HL-60 (cell line): ENCODE measurements around the gene CRYGD.

ENCODE experiments used
- DNase-seq, 2 experiments: peaks; one replicate each; pipeline ENCODE4 v3.0.0-alpha.2; 2010 to 2020; ENCODE audit warnings: low read depth in 1 of 2, low spot score in 1 of 2
- H3K27ac ChIP-seq: fragments of 250-450 bp; sonication (Bioruptor Pico); replicated peaks from 2 replicates; pipeline ENCODE4 v1.5.1; 2020; ENCODE audit warnings: mild to moderate bottlenecking, moderate library complexity
- H3K27me3 ChIP-seq: fragments of 250-450 bp; sonication (Bioruptor Pico); 2 replicates; pipeline ENCODE4 v1.5.1; 2021; ENCODE audit warnings: mild to moderate bottlenecking, moderate library complexity; ENCODE audit not compliant: insufficient read depth, poor library complexity, severe bottlenecking
- H3K4me3 ChIP-seq: replicated peaks from 2 replicates; pipeline ENCODE4 v1.5.1; 2011; ENCODE audit warnings: mild to moderate bottlenecking, control low read depth, low read length; ENCODE audit not compliant: insufficient read depth
- GABPA ChIP-seq: IDR thresholded peaks from 2 replicates; pipeline ENCODE4 v1.6.1; 2012; ENCODE audit warnings: low read depth
- POLR2AphosphoS5 ChIP-seq: IDR thresholded peaks from 2 replicates; pipeline ENCODE4 v1.6.1; 2012; ENCODE audit warnings: low read depth
- SPI1 ChIP-seq: IDR thresholded peaks from 2 replicates; pipeline ENCODE4 v1.6.1; 2012; ENCODE audit warnings: low read depth, mild to moderate bottlenecking, borderline replicate concordance
- TF ChIP-seq, protein P1 (sequence below): IDR thresholded peaks from one replicate; pipeline ENCODE4 v1.5.1; 2011; ENCODE audit warnings: low read length, control low read depth, inconsistent platforms; ENCODE audit not compliant: insufficient read depth
- TF ChIP-seq, protein P2 (sequence below): IDR thresholded peaks from 2 replicates; pipeline ENCODE4 v1.6.1; 2012; ENCODE audit warnings: low read depth; ENCODE audit not compliant: insufficient replicate concordance

CRYGD gene

GRCh38 chr2:208128136-208128535, 3.8 kb upstream of the CRYGD start:
- TF ChIP-seq, protein P1, sequence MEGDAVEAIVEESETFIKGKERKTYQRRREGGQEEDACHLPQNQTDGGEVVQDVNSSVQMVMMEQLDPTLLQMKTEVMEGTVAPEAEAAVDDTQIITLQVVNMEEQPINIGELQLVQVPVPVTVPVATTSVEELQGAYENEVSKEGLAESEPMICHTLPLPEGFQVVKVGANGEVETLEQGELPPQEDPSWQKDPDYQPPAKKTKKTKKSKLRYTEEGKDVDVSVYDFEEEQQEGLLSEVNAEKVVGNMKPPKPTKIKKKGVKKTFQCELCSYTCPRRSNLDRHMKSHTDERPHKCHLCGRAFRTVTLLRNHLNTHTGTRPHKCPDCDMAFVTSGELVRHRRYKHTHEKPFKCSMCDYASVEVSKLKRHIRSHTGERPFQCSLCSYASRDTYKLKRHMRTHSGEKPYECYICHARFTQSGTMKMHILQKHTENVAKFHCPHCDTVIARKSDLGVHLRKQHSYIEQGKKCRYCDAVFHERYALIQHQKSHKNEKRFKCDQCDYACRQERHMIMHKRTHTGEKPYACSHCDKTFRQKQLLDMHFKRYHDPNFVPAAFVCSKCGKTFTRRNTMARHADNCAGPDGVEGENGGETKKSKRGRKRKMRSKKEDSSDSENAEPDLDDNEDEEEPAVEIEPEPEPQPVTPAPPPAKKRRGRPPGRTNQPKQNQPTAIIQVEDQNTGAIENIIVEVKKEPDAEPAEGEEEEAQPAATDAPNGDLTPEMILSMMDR: no peak
- no peak for TF ChIP-seq GABPA
- TF ChIP-seq, protein P2, sequence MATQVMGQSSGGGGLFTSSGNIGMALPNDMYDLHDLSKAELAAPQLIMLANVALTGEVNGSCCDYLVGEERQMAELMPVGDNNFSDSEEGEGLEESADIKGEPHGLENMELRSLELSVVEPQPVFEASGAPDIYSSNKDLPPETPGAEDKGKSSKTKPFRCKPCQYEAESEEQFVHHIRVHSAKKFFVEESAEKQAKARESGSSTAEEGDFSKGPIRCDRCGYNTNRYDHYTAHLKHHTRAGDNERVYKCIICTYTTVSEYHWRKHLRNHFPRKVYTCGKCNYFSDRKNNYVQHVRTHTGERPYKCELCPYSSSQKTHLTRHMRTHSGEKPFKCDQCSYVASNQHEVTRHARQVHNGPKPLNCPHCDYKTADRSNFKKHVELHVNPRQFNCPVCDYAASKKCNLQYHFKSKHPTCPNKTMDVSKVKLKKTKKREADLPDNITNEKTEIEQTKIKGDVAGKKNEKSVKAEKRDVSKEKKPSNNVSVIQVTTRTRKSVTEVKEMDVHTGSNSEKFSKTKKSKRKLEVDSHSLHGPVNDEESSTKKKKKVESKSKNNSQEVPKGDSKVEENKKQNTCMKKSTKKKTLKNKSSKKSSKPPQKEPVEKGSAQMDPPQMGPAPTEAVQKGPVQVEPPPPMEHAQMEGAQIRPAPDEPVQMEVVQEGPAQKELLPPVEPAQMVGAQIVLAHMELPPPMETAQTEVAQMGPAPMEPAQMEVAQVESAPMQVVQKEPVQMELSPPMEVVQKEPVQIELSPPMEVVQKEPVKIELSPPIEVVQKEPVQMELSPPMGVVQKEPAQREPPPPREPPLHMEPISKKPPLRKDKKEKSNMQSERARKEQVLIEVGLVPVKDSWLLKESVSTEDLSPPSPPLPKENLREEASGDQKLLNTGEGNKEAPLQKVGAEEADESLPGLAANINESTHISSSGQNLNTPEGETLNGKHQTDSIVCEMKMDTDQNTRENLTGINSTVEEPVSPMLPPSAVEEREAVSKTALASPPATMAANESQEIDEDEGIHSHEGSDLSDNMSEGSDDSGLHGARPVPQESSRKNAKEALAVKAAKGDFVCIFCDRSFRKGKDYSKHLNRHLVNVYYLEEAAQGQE: no peak
- no peak for TF ChIP-seq POLR2AphosphoS5
- no peak for TF ChIP-seq SPI1
- no peaks in the 10 kb centered on the region for H3K27me3 ChIP-seq
- no peak overlapping the region for H3K4me3 ChIP-seq
- H3K27ac ChIP-seq: no peak overlapping the region
- DNase-seq: no peak

DNA sequence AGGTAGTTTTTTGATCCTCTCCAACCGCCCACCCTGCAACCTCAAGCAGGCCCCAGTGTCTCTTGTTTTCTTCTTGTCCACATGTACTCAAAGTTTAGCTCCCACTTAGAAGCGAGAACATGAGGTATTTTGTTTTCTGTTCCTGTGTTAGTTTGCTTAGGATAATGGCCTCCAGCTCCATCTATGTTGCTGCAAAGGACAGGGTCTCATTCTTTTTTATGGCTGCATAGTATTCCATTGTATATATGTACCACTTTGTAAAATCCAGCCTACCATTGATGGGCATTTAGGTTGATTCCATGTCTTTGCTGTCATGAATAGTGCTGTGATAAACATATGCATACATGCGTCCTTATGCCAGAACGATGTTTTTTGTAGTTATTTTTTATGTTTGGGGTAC, 2.8 kb upstream of the CRYGD start:
- no peaks in the 10 kb centered on the region for H3K27me3 ChIP-seq
- DNase-seq: no peak
- TF ChIP-seq, protein P2: no peak
- TF ChIP-seq SPI1: no peak
- no peak overlapping the region for H3K4me3 ChIP-seq
- no peak overlapping the region for H3K27ac ChIP-seq

- no peak overlapping the region for H3K4me3 ChIP-seq
- H3K27ac ChIP-seq: no peak overlapping the region
- no peaks in the 10 kb centered on the region for H3K27me3 ChIP-seq
- no peak for TF ChIP-seq POLR2AphosphoS5
- TF ChIP-seq SPI1: no peak
- TF ChIP-seq, protein P2: no peak
- no peak for TF ChIP-seq GABPA
- TF ChIP-seq, protein P1: no peak
- DNase-seq: no peak
Observed at GRCh38 chr2:208125251-208125650, 927 bp upstream of the CRYGD start.

GRCh38 chr2:208122248-208122647, 2.1 kb downstream of the CRYGD start:
- Histone ChIP-seq H3K4me3 (no peak overlapping the region), H3K27ac (no peak overlapping the region), H3K27me3 (no peaks in the 10 kb centered on the region)
- TF ChIP-seq GABPA: no peak
- TF ChIP-seq, protein P1: no peak
- no peak for TF ChIP-seq SPI1
- TF ChIP-seq, protein P2: no peak
- no peak for TF ChIP-seq POLR2AphosphoS5
- DNase-seq: no peak
